Astrocyte of the cerebellum (primary cell): ENCODE results near the gene TTC38.
"Not testable (repeated sequence)": the region's sequence is repeated elsewhere in the genome, so short reads cannot be mapped to it uniquely, and the experiment has no call there.

ENCODE experiments used
- DNase-seq: peaks from one replicate; pipeline ENCODE4 v3.0.0-alpha.2; 2011; ENCODE audit warnings: low read depth
- H3K4me3 ChIP-seq: 2 replicates; pipeline ENCODE4 v1.5.1; 2011; ENCODE audit warnings: mild to moderate bottlenecking, low read depth, low read length, moderate library complexity
- in situ Hi-C: cut with HindIII; loops from 2 replicates; pipeline ENCODE4 v1.10.0; 2017; ENCODE audit warnings: low sequenced_read_pairs
- TF ChIP-seq, protein P1 (sequence below): IDR thresholded peaks from 2 replicates; pipeline ENCODE4 v1.5.1; 2012; ENCODE audit warnings: low read length, low read depth, moderate library complexity, mild to moderate bottlenecking; ENCODE audit errors: missing control alignments

The TTC38 gene

DNA sequence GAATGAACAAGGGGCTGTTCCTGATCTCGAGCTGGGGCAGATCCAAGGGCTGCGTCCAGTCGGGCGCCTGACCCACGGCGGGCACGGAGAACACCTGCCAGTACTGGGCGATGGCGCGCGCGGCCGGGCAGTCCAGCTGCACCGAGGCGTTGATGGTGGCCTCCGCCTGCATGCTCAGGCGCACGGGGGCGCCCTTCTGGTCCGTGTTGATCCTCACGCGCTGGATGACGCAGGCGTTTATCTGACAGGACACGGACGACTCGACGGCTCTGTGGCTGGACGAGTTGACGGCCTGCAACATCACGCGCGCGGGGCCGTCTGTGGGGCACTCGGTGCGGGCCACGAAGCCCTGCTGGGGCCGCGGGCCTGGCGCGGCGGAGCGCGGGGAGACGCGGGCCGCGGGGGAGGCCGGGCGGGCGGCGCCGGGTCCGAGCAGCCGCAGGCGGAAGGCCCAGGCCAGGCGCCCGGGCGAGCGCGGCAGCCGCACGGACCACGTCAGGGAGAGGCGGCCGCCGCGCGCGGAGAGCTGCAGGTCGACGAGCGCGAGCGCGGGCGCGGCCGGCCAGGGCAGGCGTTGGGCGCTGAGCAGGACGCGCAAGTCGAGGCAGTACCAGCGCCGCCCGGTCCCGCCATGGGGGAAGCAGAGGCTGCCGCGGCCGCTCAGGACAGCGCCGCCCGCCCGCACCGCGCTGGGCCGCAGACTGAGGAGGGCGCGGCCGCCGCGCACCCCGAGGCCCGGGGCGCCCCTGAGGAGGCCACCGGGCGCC, 5.2 kb upstream of the TTC38 start:
- TF ChIP-seq, protein P1, sequence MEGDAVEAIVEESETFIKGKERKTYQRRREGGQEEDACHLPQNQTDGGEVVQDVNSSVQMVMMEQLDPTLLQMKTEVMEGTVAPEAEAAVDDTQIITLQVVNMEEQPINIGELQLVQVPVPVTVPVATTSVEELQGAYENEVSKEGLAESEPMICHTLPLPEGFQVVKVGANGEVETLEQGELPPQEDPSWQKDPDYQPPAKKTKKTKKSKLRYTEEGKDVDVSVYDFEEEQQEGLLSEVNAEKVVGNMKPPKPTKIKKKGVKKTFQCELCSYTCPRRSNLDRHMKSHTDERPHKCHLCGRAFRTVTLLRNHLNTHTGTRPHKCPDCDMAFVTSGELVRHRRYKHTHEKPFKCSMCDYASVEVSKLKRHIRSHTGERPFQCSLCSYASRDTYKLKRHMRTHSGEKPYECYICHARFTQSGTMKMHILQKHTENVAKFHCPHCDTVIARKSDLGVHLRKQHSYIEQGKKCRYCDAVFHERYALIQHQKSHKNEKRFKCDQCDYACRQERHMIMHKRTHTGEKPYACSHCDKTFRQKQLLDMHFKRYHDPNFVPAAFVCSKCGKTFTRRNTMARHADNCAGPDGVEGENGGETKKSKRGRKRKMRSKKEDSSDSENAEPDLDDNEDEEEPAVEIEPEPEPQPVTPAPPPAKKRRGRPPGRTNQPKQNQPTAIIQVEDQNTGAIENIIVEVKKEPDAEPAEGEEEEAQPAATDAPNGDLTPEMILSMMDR = peak; percentile 25
- no peak overlapping the region for H3K4me3 ChIP-seq
- in situ Hi-C loops = no loop called here
- DNase-seq = no peak

DNA sequence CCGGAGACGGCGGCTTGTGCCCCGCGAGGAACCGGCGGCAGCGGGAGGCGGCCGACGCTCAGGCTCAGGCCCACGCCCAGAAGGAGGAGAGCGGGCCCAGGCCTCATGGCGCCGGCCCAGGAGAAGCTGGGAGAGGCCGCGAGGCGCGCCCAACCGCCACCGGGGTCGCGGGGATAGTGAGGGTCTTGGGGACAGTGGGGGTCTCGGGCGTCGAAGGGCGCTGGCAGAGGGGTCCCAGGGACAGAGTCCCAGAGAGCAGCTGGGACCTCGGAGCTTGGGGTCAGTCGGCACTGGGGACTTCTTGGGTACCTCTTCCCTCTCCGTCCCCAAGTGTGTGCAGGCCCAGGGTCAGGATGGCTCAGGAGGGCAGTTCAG, 4.6 kb upstream of the TTC38 start, which contains the start of gene PKDREJ:
PKDREJ (minus strand) TSS at position 128 of the 375 bp plus-strand sequence; CDS start at position 107, 21 bp downstream.
- TF ChIP-seq, protein P1 = no peak
- in situ Hi-C loops = no loop called here
- no peak for DNase-seq
- H3K4me3 ChIP-seq = no peak within 1 kb of the TSS

DNA sequence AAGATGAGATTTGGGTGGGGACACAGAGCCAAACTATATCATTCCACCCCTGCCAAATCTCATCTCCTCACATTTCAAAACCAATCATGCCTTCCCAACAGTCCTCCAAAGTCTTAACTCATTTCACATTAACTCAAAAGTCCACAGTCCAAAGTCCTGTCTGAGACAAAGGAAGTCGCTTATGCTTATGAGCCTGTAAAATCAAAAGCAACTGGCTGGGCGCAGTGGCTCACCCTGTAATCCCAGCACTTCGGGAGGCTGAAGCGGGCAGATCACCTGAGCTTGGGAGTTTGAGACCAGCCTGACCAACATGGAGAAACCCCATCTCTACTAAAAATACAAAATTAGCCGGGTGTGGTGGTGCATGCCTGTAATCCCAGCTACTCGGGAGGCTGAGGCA, 3.3 kb upstream of the TTC38 start:
- in situ Hi-C loops, DNase-seq, H3K4me3 ChIP-seq: not testable (repeated sequence)

DNA sequence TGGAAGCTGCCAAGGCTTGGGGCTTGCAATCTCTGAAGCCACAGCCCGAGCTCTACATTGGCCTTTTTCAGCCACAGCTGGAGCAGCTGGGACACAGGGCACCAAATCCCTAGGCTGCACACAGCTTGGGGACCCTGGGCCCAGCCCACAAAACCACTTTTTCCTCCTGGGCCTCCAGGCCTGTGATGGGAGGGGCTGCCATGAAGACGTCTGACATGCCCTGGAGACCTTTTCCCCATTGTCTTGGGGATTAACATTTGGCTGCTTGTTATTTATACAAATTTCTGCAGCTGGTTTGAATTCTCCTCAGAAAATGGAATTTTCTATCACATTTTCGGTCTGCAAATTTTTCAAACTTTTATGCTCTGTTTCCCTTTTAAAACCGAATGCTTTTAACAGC, 2.2 kb upstream of the TTC38 start:
- in situ Hi-C loops, DNase-seq, H3K4me3 ChIP-seq: not testable (repeated sequence)

DNA sequence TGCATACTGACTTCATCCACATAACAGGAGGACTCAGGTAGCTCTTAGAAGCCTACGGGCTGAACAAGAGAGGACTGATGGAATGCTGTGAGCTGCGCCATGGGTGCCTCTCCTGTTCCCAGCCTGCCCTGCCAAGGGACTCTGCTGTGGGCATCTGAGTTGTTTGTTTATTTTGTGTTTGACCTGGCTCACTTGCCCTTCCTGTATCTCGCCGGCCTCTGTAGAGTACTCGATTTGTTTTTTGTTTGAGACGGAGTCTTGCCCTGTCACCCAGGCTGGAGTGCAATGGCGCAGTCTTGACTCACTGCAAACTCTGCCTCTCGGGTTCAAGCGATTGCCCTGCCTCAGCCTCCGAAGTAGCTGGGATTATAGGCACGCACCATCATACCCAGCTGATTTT, 1.8 kb downstream of the TTC38 start:
- TF ChIP-seq, protein P1 = no peak
- no peak overlapping the region for H3K4me3 ChIP-seq
- in situ Hi-C loops = no loop called here
- DNase-seq = no peak

DNA sequence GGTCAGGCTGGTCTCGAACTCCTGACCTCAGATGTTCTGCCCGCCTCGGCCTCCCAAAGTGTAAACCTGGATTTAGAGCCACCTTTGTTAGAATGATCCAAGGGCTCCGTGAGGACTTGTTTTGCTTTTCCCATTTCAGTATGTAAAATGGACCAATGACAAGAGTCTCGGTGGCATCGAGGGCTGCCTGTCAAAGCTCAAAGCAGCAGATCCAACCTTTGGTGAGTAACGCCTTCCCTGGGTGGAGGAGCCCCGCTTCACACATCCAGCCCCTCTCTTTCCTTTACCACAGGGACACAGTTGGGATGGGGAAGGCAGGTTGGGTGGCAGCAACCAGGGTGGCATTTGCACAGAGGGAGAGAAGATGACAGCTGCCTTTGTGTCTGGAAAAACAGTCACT, 4.4 kb downstream of the TTC38 start:
- no peak for DNase-seq
- H3K4me3 ChIP-seq = no peak overlapping the region
- TF ChIP-seq, protein P1 = no peak
- in situ Hi-C loops = no loop called here

DNA sequence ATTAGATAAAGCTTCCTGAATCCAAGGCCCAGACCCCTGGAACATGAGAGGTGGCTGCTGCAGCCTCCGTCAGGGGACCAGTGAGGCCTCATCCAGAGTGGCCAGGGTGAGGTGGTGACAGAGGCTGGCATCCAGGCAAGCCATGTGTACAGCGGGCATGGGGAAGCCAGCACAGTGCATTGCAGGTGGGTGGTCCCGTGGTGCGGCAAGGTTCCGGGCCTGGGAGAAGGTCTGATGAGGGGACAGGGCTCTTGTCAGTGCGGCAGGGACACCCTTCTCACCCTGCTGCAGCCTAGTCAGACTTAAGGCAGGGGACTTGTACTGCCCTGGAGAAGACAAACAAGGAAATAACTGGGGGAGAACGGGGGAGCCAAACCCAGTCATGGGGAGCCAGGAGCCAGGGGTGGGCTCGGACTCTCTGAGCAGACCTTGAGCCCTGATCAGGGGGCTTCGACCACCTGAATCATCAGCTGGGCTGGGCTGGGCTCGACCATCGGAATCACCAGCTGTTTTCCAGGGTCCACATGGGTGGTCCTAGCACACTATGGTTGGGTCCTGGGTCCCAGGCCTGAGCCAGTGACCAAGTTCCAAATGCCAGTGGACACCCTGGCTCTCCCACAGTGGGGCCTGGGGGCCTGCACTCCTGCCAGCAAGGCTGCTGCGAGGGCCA, 5.1 kb downstream of the TTC38 start:
- no peak overlapping the region for H3K4me3 ChIP-seq
- no peak for DNase-seq
- TF ChIP-seq, protein P1 = no peak
- in situ Hi-C loops = no loop called here
